WI38 (cell line): ENCODE results near the gene ESR1.
"Not testable (repeated sequence)": the region's sequence is repeated elsewhere in the genome, so short reads cannot be mapped to it uniquely, and the experiment has no call there.

Source experiments
- H3K4me3 ChIP-seq: 2 replicates; pipeline ENCODE4 v1.5.1; 2011; ENCODE audit warnings: low read depth, mild to moderate bottlenecking, control low read depth, low read length
- CTCF ChIP-seq: IDR thresholded peaks from 2 replicates; pipeline ENCODE4 v1.5.1; 2012; ENCODE audit warnings: low read depth, mild to moderate bottlenecking, control low read depth, low read length

ESR1 gene

GRCh38 chr6:151875524-151875923 lies 68.0 kb downstream of the ESR1 start:
- H3K4me3 ChIP-seq: no peak overlapping the region
- no peak for TF ChIP-seq CTCF

- H3K4me3 ChIP-seq: no peak overlapping the region
- no peak for TF ChIP-seq CTCF
These were observed 68.6 kb downstream of the ESR1 start for GRCh38 chr6:151876122-151876521.

GRCh38 chr6:151877458-151877857 lies 70.0 kb downstream of the ESR1 start:
- no peak for TF ChIP-seq CTCF
- H3K4me3 ChIP-seq: no peak overlapping the region

- TF ChIP-seq CTCF: no peak
- H3K4me3 ChIP-seq: no peak overlapping the region
These were observed 73.7 kb downstream of the ESR1 start for GRCh38 chr6:151881231-151881630.

- no peak for TF ChIP-seq CTCF
These were observed 74.7 kb downstream of the ESR1 start for GRCh38 chr6:151882206-151882605.

GRCh38 chr6:151885234-151885633 lies 77.8 kb downstream of the ESR1 start:
- H3K4me3 ChIP-seq: no peak overlapping the region
- no peak for TF ChIP-seq CTCF

More at GRCh38 chr6:151882206-151882605, 74.7 kb downstream of the ESR1 start:
- no peak overlapping the region for H3K4me3 ChIP-seq

- no peak overlapping the region for H3K4me3 ChIP-seq
- no peak for TF ChIP-seq CTCF
These were observed 84.0 kb downstream of the ESR1 start for GRCh38 chr6:151891524-151891923.

- not testable (repeated sequence) for H3K4me3 ChIP-seq
These were observed 86.9 kb downstream of the ESR1 start for GRCh38 chr6:151894426-151894825.

- not testable (repeated sequence) for H3K4me3 ChIP-seq
These were observed 91.7 kb downstream of the ESR1 start for GRCh38 chr6:151899221-151899620.

GRCh38 chr6:151899796-151900195 lies 92.3 kb downstream of the ESR1 start:
- H3K4me3 ChIP-seq: not testable (repeated sequence)
